Measurements from ENCODE around the gene KIAA0319L.
"Not testable (repeated sequence)": the region's sequence is repeated elsewhere in the genome, so short reads cannot be mapped to it uniquely, and the experiment has no call there.

Gene KIAA0319L

DNA sequence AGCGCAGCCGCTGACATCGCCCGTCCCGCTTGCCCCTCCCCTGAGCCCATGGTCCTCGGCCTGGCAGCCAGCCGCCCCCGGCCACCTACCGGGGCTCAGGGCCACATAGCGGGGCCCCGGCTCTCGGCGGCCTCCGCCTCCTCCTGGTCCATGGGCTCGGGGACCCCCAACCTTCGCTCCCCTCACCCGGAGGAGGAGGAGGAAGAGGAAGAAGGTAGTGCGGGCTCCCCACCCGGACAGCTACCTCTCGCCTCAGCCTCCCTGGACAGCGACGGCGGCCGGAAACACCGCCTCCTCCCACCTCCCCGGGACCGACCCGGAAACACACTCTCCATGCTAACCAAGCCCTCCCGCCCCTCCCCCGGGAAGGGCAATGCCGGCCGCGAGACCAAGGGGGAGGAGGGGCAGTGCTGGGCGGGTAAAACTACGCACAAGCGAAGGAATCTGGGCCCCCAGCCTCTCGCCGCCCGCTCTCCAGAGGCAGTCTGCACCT lies at the start of gene KIAA0319L:
KIAA0319L (minus strand) TSS at position 286 of the 493 bp plus-strand sequence. CDS start 2,912 bp downstream, outside the sequence.
- DNase-seq (ENCODE audit: low spot score), result peak; percentile 96

DNA sequence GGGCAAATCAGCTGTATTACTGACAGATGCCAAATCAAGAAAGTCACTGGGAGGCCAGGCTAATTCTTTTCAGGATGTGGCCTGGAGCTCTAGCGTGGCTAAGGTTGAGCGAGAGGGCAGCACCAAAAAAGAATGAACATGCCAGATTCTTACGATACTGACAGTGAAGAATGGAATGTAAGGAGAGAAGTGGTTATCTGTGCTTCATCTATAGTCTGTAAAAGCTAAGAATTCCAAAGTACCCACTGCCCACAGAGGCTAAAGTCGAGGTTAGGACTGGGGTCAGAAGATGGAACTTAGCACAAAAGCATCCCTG lies 48.6 kb upstream of the KIAA0319L start:
- peak; percentile 69 for DNase-seq (ENCODE audit: low spot score)

- no peak for DNase-seq (ENCODE audit: low spot score)
Observed at GRCh38 chr1:35605071-35605866, 48.1 kb upstream of the KIAA0319L start.

- DNase-seq (ENCODE audit: low spot score), result no peak
Observed at GRCh38 chr1:35603941-35604340, 46.7 kb upstream of the KIAA0319L start.

DNA sequence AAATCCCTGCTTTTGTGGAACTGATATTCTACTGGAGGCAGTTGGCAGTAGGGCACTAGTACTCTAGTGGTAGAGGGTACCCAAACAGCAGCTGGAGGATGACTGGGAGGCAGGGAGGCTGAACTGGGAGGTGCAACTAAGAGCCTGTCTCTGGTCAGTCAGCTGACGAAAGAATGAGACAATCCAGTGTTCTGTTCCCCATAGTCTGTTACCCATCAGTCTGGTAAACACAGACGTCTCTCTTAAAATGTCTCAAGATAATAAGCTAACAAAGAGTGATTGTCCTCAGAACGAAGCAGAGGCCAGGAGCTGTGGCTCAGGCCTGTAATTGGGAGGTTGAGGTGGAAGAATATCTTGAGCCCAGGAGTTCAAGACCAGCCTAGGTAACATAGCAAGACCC lies 46.3 kb upstream of the KIAA0319L start:
- DNase-seq (ENCODE audit: low spot score), result no peak

GRCh38 chr1:35600593-35600992 lies 43.4 kb upstream of the KIAA0319L start:
- no peak for DNase-seq (ENCODE audit: low spot score)

GRCh38 chr1:35599411-35599810 lies 42.2 kb upstream of the KIAA0319L start:
- no peak for DNase-seq (ENCODE audit: low spot score)

DNA sequence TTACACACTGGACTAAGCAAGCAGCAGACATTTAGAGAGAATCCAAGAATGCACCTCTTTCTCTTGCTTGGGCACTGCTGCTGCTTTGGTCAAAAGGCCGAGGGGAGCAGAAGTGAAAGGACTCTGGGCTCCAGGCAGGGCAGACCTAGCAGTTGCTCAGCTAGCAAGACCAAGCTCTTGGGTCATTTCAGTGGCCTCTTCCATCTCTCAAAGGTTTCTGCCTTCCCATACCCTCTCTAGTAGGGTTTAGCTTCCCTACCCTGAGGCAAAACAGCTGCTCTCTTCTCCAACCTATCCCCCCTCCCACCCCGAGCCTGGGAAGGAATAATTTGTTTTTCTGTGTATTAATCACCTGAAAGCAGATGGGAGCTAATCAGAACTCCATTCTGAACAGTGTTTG lies 41.7 kb upstream of the KIAA0319L start:
- no peak for DNase-seq (ENCODE audit: low spot score)

DNA sequence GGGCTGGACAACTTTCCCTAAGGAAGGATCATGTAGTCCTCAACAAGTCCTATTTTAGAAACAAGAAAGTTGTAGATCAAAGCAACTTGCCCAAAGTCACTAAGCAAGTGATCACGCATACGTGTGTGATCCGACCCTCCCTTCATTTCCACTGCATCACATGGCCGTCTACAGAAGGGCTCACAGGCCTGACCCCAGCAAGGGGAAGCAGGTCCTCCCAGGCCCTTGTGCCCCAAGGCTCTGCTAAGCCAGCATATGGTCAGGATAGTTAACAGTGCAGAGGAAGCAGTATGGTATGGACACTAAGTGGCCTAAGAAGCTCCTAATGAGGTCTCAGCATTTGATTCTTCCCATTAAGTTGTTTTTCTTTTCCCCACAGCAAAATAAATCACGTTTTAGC lies 40.7 kb upstream of the KIAA0319L start:
- no peak for DNase-seq (ENCODE audit: low spot score)

DNA sequence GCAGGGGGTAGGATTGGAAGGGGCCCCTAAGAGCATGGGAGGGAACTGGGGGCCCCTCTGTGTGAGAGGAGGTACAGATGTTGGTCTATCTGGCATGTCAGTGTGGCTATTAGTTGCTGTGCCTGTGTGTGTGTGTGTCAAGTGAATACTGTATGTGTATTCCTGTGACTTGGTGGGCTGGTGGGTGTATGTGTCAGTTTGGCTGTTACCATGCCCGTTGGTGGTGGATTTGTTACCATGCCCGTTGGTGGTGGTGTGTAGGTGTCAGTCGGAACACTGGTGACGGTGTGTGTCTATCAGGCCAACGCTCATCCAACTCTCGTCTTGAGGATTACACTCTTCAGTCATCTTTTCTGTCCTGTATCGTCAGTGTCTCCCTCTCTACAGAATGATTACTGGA lies 38.5 kb upstream of the KIAA0319L start:
- DNase-seq (ENCODE audit: low spot score), result no peak

GRCh38 chr1:35594005-35594760 lies 37.0 kb upstream of the KIAA0319L start:
- no peak for DNase-seq (ENCODE audit: low spot score)

DNA sequence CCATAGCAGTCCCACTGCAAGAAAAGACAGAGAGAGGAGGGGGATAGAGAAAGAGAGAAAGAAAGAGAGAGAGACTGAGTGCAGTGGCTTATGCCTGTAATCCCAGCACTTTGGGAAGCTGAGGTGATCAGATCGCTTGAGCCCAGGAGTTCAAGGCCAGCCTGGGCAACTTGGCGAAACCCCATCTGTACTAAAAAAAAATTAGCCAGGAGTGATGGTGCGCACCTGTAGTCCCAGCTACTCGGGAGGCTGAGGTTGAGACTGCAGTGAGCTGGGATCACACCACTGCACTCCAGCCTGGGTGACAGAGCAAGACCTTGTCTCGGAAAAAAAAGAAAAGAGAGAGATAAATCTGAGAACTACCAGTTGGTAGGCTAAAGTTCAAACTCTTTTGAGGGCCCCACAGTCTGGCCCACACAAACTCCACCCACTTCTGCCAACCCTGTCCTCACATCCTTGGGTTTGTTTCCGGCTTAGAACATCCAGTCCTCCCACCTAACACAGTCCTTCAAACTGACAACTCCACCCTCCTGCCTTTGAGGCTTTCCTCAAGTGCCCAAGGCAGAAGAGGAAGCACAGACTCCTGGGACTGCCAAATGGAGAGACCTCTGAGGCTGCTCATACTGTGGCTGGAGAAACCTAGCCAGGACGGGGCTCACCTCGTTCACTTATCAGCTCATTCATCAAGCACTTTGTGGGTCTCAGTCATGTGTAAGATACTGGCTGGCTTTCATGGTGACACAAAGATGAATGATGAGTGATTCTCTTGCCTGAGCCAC lies 36.0 kb upstream of the KIAA0319L start:
- DNase-seq (ENCODE audit: low spot score), result no peak

GRCh38 chr1:35591211-35591610 lies 34.0 kb upstream of the KIAA0319L start:
- DNase-seq (ENCODE audit: low spot score), result no peak

DNA sequence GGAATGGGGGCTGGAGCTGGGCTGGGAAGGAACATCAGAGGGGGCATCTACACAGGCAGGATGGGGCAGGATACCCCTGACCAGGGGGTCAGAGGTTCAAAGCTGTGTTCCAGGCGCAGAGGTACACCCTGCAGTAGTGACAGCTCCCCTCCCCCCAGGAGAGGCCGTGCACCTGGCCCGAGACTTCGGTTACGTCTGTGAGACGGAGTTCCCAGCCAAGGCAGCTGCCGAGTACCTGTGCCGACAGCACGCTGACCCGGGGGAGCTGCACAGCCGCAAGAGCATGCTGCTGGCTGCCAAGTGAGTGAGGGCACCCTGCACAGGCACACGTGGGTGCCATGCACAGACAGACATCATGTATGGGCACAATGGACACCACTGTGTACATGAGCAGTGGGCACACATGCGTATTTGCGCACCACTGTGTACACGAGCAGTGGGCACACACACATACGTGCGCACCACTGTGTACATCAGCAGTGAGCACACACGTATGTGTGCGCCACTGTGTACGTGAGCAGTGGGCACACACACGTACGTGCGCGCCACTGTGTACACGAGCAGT lies 33.4 kb upstream of the KIAA0319L start:
- no peak for DNase-seq (ENCODE audit: low spot score)

DNA sequence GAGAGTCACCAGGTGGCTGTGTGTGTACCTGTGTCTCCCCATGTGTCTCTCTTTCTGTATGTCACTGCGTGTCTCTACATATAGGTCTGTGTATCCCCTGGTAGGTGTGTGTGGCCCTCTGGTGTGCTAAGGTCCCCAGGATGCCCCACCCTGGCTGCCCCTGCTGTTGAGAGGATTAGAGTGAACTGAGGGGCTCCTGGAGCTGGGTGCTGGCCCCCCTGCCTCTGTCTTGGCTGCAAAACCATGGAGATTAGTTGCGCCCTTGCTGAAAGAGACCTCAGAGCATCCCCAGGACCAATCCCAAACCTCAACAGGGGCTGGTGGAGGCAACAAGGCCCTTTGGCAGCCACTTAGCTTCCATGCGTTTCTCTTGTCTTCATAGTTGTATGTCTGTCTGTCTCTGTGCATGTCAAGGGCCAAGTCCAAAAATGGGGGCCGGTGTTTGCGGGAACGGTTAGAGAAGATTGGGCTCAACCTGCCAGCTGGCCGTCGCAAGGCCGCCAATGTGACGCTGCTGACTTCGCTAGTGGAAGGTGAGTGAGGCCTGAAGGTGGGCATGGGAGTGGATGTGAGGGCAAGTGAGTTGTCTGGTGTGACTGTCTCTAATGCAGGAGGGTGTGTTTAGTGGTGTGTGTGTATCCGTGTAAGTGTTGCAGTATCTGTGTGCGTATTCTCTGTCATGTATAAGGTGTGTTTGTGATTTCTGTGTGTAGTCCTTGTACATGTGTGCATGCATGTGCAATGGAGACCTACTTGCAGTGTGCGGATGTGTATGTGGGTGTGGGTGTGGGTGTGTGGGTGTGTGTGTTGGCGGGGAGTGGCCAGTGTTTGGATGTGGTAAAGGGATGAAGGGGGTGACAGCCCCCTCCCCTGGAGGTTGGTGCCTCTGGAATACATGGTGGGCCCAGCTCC lies 32.6 kb upstream of the KIAA0319L start:
- DNase-seq (ENCODE audit: low spot score), result no peak

- no peak for DNase-seq (ENCODE audit: low spot score)
Observed at GRCh38 chr1:35588197-35588910, 31.2 kb upstream of the KIAA0319L start.

- no peak for DNase-seq (ENCODE audit: low spot score)
Observed at GRCh38 chr1:35587736-35588135, 30.5 kb upstream of the KIAA0319L start.

DNA sequence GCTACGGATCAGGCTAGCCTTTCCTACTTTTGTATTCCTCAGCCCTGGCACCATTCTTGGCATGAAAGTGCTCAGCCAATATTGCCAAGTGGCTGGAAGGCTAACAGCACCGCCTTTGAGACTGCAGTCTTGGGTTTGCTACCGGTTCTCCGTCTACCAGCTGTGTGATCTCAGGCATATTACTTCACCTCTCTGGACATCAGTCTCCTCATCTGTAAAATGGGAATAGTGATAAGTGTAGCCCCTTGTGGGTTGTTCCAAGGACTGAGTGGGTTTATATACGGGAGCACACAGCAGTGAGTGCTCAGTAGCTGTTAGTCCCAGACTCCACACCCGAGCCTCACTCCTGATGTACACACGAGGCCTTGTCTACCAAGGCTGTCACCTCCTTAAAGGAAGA lies 29.6 kb upstream of the KIAA0319L start:
- no peak for DNase-seq (ENCODE audit: low spot score)

GRCh38 chr1:35585805-35586204 lies 28.6 kb upstream of the KIAA0319L start:
- DNase-seq (ENCODE audit: low spot score), result not testable (repeated sequence)

- no peak for DNase-seq (ENCODE audit: low spot score)
Observed at GRCh38 chr1:35585281-35585680, 28.1 kb upstream of the KIAA0319L start.
